K562 (cell line): ENCODE data around the gene PCBD2. TPM values are rescaled to one million over a fixed set of nuclear protein-coding genes. Genes with fewer than 3 reads are reported as not detected.

ENCODE experiments used
- BRD9 ChIP-seq: fragments of 450-650 bp; IDR thresholded peaks from 2 replicates; pipeline ENCODE4 v1.6.1; 2018; ENCODE audit warnings: low read depth; ENCODE audit not compliant: partially characterized antibody
- CBX1 ChIP-seq: sonication (generic); IDR thresholded peaks from 2 replicates; pipeline ENCODE4 v1.6.1; 2016; ENCODE audit warnings: antibody characterized with exemption, low read depth, mild to moderate bottlenecking
- CC2D1A ChIP-seq: fragments of 450-650 bp; IDR thresholded peaks from 2 replicates; pipeline ENCODE4 v1.6.1; 2017; ENCODE audit warnings: mild to moderate bottlenecking
- DEAF1 ChIP-seq: fragments of 450-650 bp; formaldehyde crosslinking; IDR thresholded peaks from 2 replicates; pipeline ENCODE4 v1.4.0; 2020; ENCODE audit warnings: mild to moderate bottlenecking, moderate library complexity
- ELK3 ChIP-seq: fragments of 450-650 bp; formaldehyde crosslinking; IDR thresholded peaks from 2 replicates; pipeline ENCODE4 v1.4.0; 2020; ENCODE audit warnings: mild to moderate bottlenecking
- EP300 ChIP-seq: IDR thresholded peaks from 2 replicates; pipeline ENCODE4 v1.6.1; 2012; ENCODE audit warnings: low read length, improper control_type of control experiment
- HDAC8 ChIP-seq: fragments of 450-650 bp; IDR thresholded peaks from 2 replicates; pipeline ENCODE4 v1.6.1; 2016; ENCODE audit warnings: mild to moderate bottlenecking, missing genetic modification characterization, moderate library complexity, missing compliant biosample characterization
- HNRNPLL ChIP-seq: fragments of 200-400 bp; formaldehyde crosslinking; IDR thresholded peaks from 2 replicates; pipeline ENCODE4 v1.6.1; 2017; ENCODE audit warnings: low read length, low read depth, mild to moderate bottlenecking; ENCODE audit not compliant: poor library complexity, severe bottlenecking
- HSF4 ChIP-seq: fragments of 250-450 bp; sonication (Bioruptor Pico); IDR thresholded peaks from 2 replicates; pipeline ENCODE4 v2.1.2; 2022; ENCODE audit warnings: mild to moderate bottlenecking, moderate library complexity, borderline replicate concordance
- IFI16 ChIP-seq: fragments of 250-450 bp; sonication (Bioruptor Pico); IDR thresholded peaks from 2 replicates; pipeline ENCODE4 v2.1.2; 2022; ENCODE audit warnings: mild to moderate bottlenecking, inconsistent platforms
- NFIX ChIP-seq: fragments of 250-450 bp; sonication (Bioruptor Pico); IDR thresholded peaks from 2 replicates; pipeline ENCODE4 v1.4.0; 2020; ENCODE audit warnings: low read depth, mild to moderate bottlenecking, moderate library complexity
- NFXL1 ChIP-seq: fragments of 450-650 bp; formaldehyde crosslinking; IDR thresholded peaks from 2 replicates; pipeline ENCODE4 v1.4.0; 2021; ENCODE audit warnings: mild to moderate bottlenecking
- PML ChIP-seq: IDR thresholded peaks from 2 replicates; pipeline ENCODE4 v1.6.1; 2012; ENCODE audit warnings: low read length, inconsistent platforms
- RBM17 ChIP-seq: fragments of 200-400 bp; formaldehyde crosslinking; IDR thresholded peaks from 2 replicates; pipeline ENCODE4 v1.6.1; 2017; ENCODE audit warnings: low read depth, mild to moderate bottlenecking, low read length, borderline replicate concordance
- RFX1 ChIP-seq: fragments of 450-650 bp; IDR thresholded peaks from 2 replicates; pipeline ENCODE4 v1.6.1; 2016; ENCODE audit warnings: mild to moderate bottlenecking, moderate library complexity
- SRSF1 ChIP-seq: fragments of 200-400 bp; formaldehyde crosslinking; IDR thresholded peaks from 2 replicates; pipeline ENCODE4 v1.6.1; 2017; ENCODE audit warnings: mild to moderate bottlenecking, low read depth, low read length, moderate library complexity
- SRSF7 ChIP-seq: fragments of 200-400 bp; formaldehyde crosslinking; optimal IDR thresholded peaks from 2 replicates; pipeline ENCODE3; 2017; ENCODE audit warnings: mild to moderate bottlenecking, low read depth, low read length
- SRSF9 ChIP-seq: fragments of 200-400 bp; formaldehyde crosslinking; IDR thresholded peaks from 2 replicates; pipeline ENCODE4 v1.6.1; 2017; ENCODE audit warnings: low read depth, low read length, borderline replicate concordance
- TAF9B ChIP-seq: fragments of 450-650 bp; IDR thresholded peaks from 2 replicates; pipeline ENCODE4 v1.6.1; 2018; ENCODE audit warnings: mild to moderate bottlenecking; ENCODE audit not compliant: partially characterized antibody
- TBL1XR1 ChIP-seq, 2 experiments: IDR thresholded peaks; 2 replicates each; pipeline ENCODE4 v1.6.1; 2012; ENCODE audit warnings: improper control_type of control experiment in 2 of 2, low read length in 2 of 2, mild to moderate bottlenecking in 1 of 2
- TCF7 ChIP-seq: sonication (generic); IDR thresholded peaks from 2 replicates; pipeline ENCODE4 v1.6.1; 2016; ENCODE audit warnings: antibody characterized with exemption, borderline replicate concordance
- USF1 ChIP-seq: sonication (generic); formaldehyde crosslinking; IDR thresholded peaks from 2 replicates; pipeline ENCODE4 v1.9.0; 2022; ENCODE audit warnings: mild to moderate bottlenecking, missing genetic modification reagents
- ZNF316 ChIP-seq: fragments of 450-650 bp; IDR thresholded peaks from 2 replicates; pipeline ENCODE4 v1.6.1; 2016
- ZNF324 ChIP-seq: fragments of 250-450 bp; sonication (Bioruptor Pico); IDR thresholded peaks from 2 replicates; pipeline ENCODE4 v1.4.0; 2020; ENCODE audit warnings: mild to moderate bottlenecking
- polyA plus RNA-seq, 8 experiments: library from polyadenylated mRNA; depleted of rRNA in 4 of 8; stranded (reverse) in 5 of 8; unstranded in 3 of 8; fragments of >200 nt; fragmentation: Nextera tagmentation in 2 of 8; fragmentation: Illumina TruSeq in 1 of 8; extraction: Ambion mirVana in 2 of 8; extraction: Trizol in 1 of 8; gene quantifications; 2 replicates each; pipeline versions ENCODE4 v1.2.1 to v1.2.3, GENCODE V29; 2011 to 2014; ENCODE audit warnings: inconsistent platforms in 1 of 8, missing spikeins in 1 of 8
- total RNA-seq, 7 experiments: library from RNA; depleted of rRNA in 6 of 7; stranded (reverse); fragments of >200 nt in 6 of 7; fragmentation: Illumina TruSeq in 2 of 7; extraction: Trizol in 2 of 7; gene quantifications; 2 replicates each; pipeline versions ENCODE4 v1.2.1 to v1.2.3, GENCODE V29; 2011 to 2021; ENCODE audit warnings: low replicate concordance in 1 of 7
- TF ChIP-seq, protein P1 (sequence below), 2 experiments: IDR thresholded peaks; 2 replicates each; pipeline ENCODE4 v1.6.1; 2011; ENCODE audit warnings: borderline replicate concordance in 1 of 2, control low read depth in 1 of 2, low read depth in 1 of 2, low read length in 1 of 2, mild to moderate bottlenecking in 1 of 2, mixed read lengths in 1 of 2, moderate library complexity in 1 of 2; ENCODE audit not compliant: insufficient read depth in 1 of 2, insufficient read length in 1 of 2, poor library complexity in 1 of 2, severe bottlenecking in 1 of 2; ENCODE audit errors: extremely low read depth in 1 of 2

Gene PCBD2
- total and polyA plus RNA-seq, 9 of the 15 experiments (the other 6 are each of a cell fraction or from before 2014, with no cell fraction given), result 5.2 to 13.8 (median 7.8) TPM

- TF ChIP-seq HNRNPLL (peak; percentile 46), NFXL1 (CRISPR knock-in tag) (no peak), RBM17 (no peak), USF1 (CRISPR knock-in tag) (no peak), TAF9B (no peak), PML (peak; percentile 21; the same call in 1 of the 2 replicates), CBX1 (peak; percentile 73; the same call in 1 of the 2 replicates), SRSF9 (no peak), SRSF1 (no peak), IFI16 (no peak), NFIX (CRISPR knock-in tag) (no peak), TBL1XR1 (IDR thresholded peaks at IDR 0.05; ENCODE audit: low read length in 2 of 2) (peak in 1 of 2 experiments; percentile 64; a peak in 1 of 4 replicates), ELK3 (no peak), ZNF324 (CRISPR knock-in tag) (peak; percentile 64), HDAC8 (no peak; the same call in 1 of the 2 replicates), BRD9 (no peak), TCF7 (no peak), SRSF7 (no peak), DEAF1 (CRISPR knock-in tag) (peak; percentile 78), HSF4 (CRISPR knock-in tag) (no peak), RFX1 (no peak), CC2D1A (no peak), EP300 (0 out of 2 replicates have a peak, but pooled peaks have one; percentile 17), ZNF316 (peak; percentile 41; the same call in 1 of the 2 replicates)
- TF ChIP-seq, protein P1, sequence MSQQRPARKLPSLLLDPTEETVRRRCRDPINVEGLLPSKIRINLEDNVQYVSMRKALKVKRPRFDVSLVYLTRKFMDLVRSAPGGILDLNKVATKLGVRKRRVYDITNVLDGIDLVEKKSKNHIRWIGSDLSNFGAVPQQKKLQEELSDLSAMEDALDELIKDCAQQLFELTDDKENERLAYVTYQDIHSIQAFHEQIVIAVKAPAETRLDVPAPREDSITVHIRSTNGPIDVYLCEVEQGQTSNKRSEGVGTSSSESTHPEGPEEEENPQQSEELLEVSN (IDR thresholded peaks at IDR 0.05; ENCODE audit: borderline replicate concordance in 1 of 2, extremely low read depth in 1 of 2, insufficient read depth in 1 of 2, insufficient read length in 1 of 2, low read depth in 1 of 2, low read length in 1 of 2, poor library complexity in 1 of 2, severe bottlenecking in 1 of 2), result peak; percentile 50 to 55
Measured at GRCh38 chr5:134904610-134905245, at the start of gene PCBD2 (continued).
